Left colon (tissue), 2 donors: ENCODE results near the gene PCDHB7. TPM values are rescaled to one million over a fixed set of nuclear protein-coding genes. Genes with fewer than 3 reads are reported as not detected.
"Not testable (repeated sequence)": the region's sequence is repeated elsewhere in the genome, so short reads cannot be mapped to it uniquely, and the experiment has no call there.

Experiments used
- ATAC-seq: fragments of 200-7000 bp; cut with Tn5 transposase; one replicate; pipeline ENCODE4 v1.9.1; 2020; ENCODE audit warnings: mild to moderate bottlenecking, moderate library complexity
- DNase-seq, 2 donors: peaks; one replicate each; pipeline ENCODE4 v3.0.0-alpha.2; 2020
- intact Hi-C, 2 donors: fragments of 100-400 bp; cut with DNase I in 1 of 2; cut with micrococcal nuclease in 1 of 2; formaldehyde crosslinking; loops; one replicate each; pipeline versions ENCODE4 v1.11.2 to v1.14.0; 2022; cut with DNase I, micrococcal nuclease
- long read RNA-seq: library from polyadenylated mRNA; unstranded; transcript quantifications from one replicate; pipeline ENCODE4 v2.0.0, GENCODE V29; 2021
- total RNA-seq, 2 donors: library from RNA; stranded (reverse); fragmentation: NEBNext Ultra II Directional; extraction: Animal tissue kit (Norgen Biotek cat#: 25700); gene quantifications; one replicate each; pipeline ENCODE4 v1.2.1, GENCODE V29; 2021
- donor health status: DM: no; HTN: no; CAD: no.
- donor health status: DM: yes; HTN: yes; CAD: no.

Gene PCDHB7
- under 1 TPM; 0.12 to 0.34 TPM for total RNA-seq
- long read RNA-seq = 0 reads

DNA sequence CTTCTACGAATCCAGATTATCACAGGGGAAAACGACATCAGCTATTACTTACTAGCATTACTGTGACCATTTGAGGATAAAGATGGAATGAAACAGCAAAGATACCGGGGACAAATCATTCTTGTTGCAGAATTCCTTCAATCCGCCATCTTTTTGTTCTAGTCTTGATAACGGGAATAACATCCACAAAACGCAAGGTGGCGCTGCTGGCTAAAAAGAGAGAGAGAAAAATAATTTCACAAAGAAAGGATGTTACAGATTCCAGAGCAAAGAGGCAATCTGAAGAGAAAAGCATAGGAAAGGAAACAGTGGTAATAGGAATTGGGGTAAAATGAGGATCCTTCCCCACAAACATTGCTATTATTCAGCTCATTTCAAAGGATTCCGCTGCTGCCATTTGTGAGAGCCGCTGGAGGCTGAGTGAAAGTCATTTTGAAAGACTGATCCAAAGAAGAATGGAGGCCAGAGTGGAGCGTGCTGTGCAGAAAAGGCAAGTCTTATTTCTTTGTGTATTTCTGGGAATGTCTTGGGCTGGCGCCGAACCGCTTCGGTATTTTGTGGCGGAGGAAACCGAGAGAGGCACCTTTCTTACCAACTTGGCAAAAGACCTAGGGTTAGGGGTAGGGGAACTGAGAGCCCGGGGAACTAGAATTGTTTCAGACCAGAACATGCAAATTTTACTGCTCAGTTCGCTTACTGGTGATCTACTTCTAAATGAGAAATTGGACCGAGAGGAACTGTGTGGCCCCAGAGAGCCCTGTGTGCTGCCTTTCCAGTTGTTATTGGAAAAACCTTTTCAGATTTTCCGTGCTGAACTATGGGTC, at the start of gene PCDHB7:
Gene PCDHB7, plus strand, starts transcription at position 264 of the 824 bp plus-strand sequence. Its CDS starts 192 bp downstream, at position 456.
- DNase-seq (no peak), ATAC-seq (no peak)
- intact Hi-C loops = no loop called here

DNA sequence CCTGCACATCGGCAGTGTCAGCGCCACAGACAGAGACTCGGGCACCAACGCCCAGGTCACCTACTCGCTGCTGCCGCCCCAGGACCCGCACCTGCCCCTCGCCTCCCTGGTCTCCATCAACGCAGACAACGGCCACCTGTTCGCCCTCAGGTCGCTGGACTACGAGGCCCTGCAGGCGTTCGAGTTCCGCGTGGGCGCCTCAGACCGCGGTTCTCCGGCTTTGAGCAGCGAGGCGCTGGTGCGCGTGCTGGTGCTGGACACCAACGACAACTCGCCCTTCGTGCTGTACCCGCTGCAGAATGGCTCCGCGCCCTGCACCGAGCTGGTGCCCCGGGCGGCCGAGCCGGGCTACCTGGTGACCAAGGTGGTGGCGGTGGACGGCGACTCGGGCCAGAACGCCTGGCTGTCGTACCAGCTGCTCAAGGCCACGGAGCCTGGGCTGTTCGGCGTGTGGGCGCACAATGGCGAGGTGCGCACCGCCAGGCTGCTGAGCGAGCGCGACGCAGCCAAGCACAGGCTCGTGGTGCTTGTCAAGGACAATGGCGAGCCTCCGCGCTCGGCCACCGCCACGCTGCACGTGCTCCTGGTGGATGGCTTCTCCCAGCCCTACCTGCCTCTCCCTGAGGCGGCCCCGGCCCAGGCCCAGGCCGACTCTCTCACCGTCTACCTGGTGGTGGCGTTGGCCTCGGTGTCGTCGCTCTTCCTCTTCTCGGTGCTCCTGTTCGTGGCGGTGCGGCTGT, 48.9 kb upstream of the PCDHB7 start:
- ATAC-seq, intact Hi-C loops, DNase-seq: not testable (repeated sequence)

DNA sequence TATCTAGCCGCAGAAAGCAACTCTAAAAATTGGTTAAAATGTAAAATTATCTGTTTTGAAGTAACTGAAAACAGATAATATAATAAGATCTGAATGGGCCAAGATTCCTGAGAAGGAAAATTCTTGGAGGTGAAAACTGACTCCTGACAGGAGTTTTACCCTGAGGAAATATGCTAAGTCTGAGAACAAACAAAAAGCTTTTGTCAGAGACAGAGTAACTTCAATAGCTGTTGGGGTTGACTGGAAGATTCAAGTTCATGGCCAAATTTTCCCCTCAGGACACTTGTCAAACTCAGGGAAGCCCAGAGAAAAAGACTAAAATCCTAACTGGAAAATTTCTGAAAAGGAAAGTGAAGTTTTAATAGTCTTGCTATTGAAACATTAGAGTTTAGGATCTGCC, 45.1 kb upstream of the PCDHB7 start:
- intact Hi-C loops = no loop called here
- DNase-seq (no peak), ATAC-seq (no peak)

DNA sequence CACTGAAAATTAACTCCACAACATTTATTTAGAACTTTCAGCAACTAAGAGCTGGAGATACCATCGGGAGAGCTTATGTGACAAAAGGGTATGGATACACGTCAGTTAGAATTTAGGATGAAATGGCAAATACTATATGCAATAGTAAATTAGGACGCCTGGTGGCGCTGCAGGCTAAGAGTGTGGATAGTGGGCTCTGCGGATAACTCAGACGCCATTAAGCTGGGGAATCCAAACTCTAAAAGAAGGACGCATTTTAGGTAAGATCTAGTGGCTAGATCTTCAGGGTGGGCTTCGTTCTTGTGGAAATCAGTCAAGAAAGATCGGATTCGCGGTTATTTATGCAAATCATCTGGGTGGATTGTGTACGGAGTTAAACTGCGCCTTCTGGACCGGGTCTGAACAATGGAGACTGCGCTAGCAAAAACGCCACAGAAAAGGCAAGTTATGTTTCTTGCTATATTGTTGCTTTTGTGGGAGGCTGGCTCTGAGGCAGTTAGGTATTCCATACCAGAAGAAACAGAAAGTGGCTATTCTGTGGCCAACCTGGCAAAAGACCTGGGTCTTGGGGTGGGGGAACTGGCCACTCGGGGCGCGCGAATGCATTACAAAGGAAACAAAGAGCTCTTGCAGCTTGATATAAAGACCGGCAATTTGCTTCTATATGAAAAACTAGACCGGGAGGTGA, 37.3 kb upstream of the PCDHB7 start, which contains the start of gene PCDHB5:
Gene PCDHB5, plus strand, starts transcription at position 177 of the 688 bp plus-strand sequence. Its CDS starts 229 bp downstream, at position 406.
- DNase-seq = no peak
- intact Hi-C loops = no loop called here
- no peak for ATAC-seq

DNA sequence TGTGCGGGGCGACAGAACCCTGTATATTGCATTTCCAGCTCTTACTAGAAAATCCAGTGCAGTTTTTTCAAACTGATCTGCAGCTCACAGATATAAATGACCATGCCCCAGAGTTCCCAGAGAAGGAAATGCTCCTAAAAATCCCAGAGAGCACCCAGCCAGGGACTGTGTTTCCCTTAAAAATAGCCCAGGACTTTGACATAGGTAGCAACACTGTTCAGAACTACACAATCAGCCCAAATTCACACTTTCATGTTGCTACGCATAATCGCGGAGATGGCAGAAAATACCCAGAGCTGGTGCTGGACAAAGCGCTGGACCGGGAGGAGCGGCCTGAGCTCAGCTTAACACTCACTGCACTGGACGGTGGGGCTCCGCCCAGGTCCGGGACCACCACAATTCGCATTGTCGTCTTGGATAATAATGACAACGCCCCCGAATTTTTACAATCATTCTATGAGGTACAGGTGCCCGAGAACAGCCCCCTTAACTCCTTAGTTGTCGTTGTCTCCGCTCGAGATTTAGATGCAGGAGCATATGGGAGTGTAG, 36.7 kb upstream of the PCDHB7 start:
- intact Hi-C loops = no loop called here
- DNase-seq (no peak), ATAC-seq (no peak)

DNA sequence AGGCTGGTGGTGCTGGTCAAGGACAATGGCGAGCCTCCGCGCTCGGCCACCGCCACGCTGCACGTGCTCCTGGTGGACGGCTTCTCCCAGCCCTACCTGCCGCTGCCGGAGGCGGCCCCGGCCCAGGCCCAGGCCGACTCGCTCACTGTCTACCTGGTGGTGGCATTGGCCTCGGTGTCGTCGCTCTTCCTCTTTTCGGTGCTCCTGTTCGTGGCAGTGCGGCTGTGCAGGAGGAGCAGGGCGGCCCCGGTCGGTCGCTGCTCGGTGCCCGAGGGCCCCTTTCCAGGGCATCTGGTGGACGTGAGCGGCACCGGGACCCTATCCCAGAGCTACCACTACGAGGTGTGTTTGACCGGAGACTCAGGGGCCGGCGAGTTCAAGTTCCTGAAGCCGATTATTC, 35.1 kb upstream of the PCDHB7 start:
- DNase-seq, intact Hi-C loops, ATAC-seq: not testable (repeated sequence)

DNA sequence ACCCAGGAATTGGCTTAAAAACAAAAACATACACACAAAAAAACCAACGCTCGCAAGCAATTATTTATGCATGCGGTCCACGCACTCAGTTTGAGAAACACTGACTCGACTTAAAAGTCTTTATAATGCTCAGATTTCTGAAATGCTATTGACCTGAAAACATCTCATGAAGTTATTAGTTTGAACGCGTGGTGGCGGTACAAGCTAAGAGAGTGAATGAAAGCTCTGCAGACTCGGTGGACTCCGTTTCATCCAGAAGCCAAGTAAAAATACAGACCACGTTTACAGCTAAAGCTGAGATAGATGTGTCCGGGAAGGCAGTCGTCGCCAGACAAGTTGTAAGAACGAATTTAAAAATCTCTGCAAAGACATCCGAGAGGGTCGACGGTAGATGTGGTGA, 22.6 kb upstream of the PCDHB7 start, which contains the start of gene PCDHB6:
Gene PCDHB6, plus strand, starts transcription at position 246 of the 400 bp plus-strand sequence. CDS start 201 bp downstream, outside the sequence.
- no peak for DNase-seq
- intact Hi-C loops = no loop called here

DNA sequence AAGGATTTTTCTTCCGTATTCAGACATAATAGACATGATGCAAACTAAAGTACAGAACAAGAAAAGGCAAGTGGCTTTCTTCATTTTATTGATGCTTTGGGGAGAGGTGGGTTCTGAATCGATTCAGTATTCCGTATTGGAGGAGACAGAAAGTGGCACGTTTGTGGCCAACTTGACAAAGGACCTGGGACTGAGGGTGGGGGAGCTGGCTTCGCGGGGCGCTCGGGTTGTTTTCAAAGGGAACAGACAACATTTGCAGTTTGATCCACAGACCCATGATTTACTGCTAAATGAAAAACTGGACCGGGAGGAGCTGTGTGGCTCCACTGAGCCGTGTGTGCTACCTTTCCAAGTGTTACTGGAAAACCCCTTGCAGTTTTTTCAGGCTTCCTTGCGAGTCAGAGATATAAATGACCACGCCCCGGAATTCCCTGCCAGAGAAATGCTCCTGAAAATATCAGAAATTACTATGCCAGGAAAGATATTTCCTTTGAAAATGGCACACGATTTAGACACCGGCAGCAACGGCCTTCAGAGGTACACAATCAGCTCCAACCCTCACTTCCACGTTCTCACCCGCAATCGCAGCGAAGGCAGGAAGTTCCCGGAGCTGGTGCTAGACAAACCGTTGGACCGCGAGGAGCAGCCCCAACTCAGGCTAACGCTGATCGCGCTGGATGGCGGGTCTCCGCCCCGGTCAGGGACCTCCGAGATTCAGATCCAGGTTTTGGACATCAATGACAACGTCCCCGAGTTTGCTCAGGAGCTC, 22.0 kb upstream of the PCDHB7 start:
- ATAC-seq (no peak), DNase-seq (no peak)
- intact Hi-C loops = no loop called here

More for the DNA sequence above, 22.6 kb upstream of the PCDHB7 start, which contains the start of gene PCDHB6:
- no peak for ATAC-seq

DNA sequence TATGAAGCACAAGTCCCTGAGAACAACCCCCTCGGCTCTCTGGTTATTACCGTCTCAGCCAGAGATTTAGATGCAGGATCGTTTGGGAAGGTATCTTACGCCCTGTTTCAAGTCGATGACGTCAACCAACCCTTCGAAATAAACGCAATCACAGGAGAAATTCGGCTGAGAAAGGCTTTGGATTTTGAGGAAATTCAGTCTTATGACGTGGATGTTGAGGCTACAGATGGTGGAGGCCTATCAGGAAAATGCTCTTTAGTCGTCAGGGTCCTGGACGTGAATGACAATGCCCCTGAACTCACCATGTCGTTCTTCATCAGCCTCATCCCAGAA, 21.5 kb upstream of the PCDHB7 start:
- DNase-seq (no peak), ATAC-seq (no peak)
- intact Hi-C loops = no loop called here

DNA sequence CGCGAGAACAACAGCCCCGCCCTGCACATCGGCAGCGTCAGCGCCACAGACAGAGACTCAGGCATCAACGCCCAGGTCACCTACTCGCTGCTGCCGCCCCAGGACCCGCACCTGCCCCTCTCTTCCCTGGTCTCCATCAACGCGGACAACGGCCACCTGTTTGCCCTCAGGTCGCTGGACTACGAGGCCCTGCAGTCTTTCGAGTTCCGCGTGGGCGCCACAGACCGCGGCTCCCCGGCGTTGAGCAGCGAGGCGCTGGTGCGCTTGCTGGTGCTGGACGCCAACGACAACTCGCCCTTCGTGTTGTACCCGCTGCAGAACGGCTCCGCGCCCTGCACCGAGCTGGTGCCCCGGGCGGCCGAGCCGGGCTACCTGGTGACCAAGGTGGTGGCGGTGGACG, 20.8 kb upstream of the PCDHB7 start:
- intact Hi-C loops = not testable (repeated sequence)

DNA sequence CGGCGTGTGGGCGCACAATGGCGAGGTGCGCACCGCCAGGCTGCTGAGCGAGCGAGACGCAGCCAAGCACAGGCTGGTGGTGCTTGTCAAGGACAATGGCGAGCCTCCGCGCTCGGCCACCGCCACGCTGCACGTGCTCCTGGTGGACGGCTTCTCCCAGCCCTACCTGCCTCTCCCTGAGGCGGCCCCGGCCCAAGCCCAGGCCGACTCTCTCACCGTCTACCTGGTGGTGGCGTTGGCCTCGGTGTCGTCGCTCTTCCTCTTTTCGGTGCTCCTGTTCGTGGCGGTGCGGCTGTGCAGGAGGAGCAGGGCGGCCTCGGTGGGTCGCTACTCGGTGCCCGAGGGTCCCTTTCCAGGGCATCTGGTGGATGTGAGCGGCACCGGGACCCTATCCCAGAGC, 20.3 kb upstream of the PCDHB7 start:
- DNase-seq, intact Hi-C loops, ATAC-seq: not testable (repeated sequence)

More for the DNA sequence above, 20.8 kb upstream of the PCDHB7 start:
- not testable (repeated sequence) for ATAC-seq, DNase-seq

DNA sequence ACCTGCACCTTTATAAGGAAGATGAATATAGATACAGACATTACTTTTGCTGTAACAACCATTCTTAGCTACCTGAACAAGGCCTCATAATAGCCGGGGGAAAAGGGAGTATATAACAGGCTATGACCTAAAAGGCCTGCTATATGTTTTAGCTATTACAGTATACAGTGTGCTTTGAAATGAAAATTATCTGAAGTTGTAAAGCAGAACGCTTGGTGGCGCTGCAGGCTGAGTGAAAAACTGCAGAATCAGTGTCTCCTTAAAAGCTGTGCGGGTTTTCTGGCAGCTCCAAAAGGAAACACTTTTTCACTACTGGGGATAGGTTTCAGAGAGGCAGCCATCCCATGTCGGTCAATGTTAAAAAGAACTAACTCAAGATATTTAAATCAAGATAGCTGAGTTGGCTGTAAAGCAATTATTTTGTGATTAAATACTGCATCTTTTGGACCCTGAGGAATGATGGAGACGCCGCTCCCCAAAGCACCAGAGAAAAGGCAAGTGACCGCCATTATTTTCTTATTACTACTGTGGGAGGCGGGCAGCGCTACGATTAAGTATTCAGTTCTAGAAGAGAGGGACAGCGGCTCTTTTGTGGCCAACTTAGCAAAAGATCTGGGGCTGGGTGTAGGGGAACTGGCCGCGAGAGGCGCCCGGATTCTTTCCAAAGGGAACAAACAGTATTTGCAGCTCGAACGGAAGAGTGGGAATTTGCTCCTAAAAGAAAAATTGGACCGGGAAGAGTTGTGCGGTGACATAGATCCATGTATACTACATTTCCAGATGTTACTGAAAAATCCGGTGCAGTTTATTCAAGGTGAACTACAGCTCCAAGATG, 16.7 kb upstream of the PCDHB7 start:
- intact Hi-C loops = no loop called here

DNA sequence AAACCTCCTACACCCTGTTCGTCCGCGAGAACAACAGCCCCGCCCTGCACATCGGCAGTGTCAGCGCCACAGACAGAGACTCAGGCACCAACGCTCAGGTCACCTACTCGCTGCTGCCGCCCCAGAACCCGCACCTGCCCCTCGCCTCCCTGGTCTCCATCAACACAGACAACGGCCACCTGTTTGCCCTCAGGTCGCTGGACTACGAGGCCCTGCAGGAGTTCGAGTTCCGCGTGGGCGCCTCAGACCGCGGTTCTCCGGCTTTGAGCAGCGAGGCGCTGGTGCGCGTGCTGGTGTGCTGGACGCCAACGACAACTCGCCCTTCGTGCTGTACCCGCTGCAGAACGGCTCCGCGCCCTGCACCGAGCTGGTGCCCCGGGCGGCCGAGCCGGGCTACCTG, 15.1 kb upstream of the PCDHB7 start:
- DNase-seq, ATAC-seq, intact Hi-C loops: not testable (repeated sequence)

More for the DNA sequence above, 16.7 kb upstream of the PCDHB7 start:
- DNase-seq (no peak), ATAC-seq (no peak)

DNA sequence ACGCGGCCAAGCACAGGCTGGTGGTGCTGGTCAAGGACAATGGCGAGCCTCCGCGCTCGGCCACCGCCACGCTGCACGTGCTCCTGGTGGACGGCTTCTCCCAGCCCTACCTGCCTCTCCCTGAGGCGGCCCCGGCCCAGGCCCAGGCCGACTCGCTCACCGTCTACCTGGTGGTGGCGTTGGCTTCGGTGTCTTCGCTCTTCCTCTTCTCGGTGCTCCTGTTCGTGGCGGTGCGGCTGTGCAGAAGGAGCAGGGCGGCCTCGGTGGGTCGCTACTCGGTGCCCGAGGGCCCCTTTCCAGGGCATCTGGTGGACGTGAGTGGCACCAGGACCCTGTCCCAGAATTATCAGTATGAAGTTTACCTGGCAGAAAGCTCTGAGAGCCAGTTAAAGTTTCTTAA, 14.5 kb upstream of the PCDHB7 start:
- ATAC-seq, DNase-seq, intact Hi-C loops: not testable (repeated sequence)

DNA sequence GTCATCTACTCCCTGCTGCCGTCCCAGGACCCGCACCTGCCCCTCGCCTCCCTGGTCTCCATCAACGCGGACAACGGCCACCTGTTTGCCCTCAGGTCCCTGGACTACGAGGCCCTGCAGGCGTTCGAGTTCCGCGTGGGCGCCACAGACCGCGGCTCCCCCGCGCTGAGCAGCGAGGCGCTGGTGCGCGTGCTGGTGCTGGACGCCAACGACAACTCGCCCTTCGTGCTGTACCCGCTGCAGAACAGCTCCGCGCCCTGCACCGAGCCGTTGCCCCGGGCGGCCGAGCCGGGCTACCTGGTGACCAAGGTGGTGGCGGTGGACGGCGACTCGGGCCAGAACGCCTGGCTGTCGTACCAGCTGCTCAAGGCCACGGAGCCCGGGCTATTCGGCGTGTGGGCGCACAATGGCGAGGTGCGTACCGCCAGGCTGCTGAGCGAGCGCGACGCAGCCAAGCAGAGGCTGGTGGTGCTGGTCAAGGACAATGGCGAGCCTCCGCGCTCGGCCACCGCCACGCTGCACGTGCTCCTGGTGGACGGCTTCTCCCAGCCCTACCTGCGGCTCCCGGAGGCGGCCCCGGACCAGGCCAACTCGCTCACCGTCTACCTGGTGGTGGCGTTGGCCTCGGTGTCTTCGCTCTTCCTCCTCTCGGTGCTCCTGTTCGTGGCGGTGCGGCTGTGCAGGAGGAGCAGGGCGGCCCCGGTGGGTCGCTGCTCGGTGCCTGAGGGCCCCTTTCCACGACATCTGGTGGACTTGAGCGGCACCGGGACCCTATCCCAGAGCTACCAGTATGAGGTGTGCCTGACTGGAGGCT, 2.1 kb downstream of the PCDHB7 start:
- ATAC-seq, intact Hi-C loops, DNase-seq: not testable (repeated sequence)

DNA sequence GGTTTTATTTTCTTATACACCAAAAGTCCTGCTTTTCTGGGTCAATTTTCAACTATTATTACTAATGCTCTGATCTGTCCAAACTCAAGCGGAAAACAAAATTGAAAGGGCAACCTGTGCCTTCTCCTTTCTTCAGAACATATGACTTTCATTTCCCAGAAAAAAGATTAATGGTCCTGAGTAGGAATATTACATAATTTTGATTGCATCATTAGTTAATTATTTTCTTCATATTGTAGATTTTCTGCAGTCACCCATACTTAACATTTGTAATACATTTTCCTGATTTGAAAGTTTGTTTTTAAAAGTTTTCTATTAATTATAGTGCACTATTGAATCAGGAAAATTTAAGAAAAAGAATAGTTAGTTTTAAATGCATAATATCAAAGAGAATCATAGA, 3.5 kb downstream of the PCDHB7 start:
- intact Hi-C loops = no loop called here
- ATAC-seq = no peak
- DNase-seq = no peak
